HFFc6 (cell line): ENCODE data around the gene GOLGA6L10. TPM values are rescaled to one million over a fixed set of nuclear protein-coding genes. Genes with fewer than 3 reads are reported as not detected.
"Not testable (repeated sequence)": the region's sequence is repeated elsewhere in the genome, so short reads cannot be mapped to it uniquely, and the experiment has no call there.

Experiments used
- DNase-seq: peaks from one replicate; pipeline ENCODE4 v3.0.0-alpha.2; 2018
- H3K27ac Mint-ChIP-seq: 2 replicates; pipeline ENCODE4 v1.8.0; 2020; ENCODE audit warnings: mild to moderate bottlenecking, mixed read lengths
- H3K27me3 Mint-ChIP-seq: 2 replicates; pipeline ENCODE4 v1.8.0; 2021; ENCODE audit warnings: mild to moderate bottlenecking, moderate library complexity, mixed read lengths; ENCODE audit not compliant: insufficient read depth
- H3K36me3 Mint-ChIP-seq: 2 replicates; pipeline ENCODE4 v1.8.0; 2021; ENCODE audit warnings: low read depth, mixed read lengths
- H3K4me1 Mint-ChIP-seq: 2 replicates; pipeline ENCODE4 v1.8.0; 2020; ENCODE audit warnings: low read depth, mixed read lengths
- H3K4me3 Mint-ChIP-seq: 2 replicates; pipeline ENCODE4 v1.8.0; 2020; ENCODE audit warnings: mild to moderate bottlenecking, moderate library complexity, mixed read lengths
- H3K9me3 Mint-ChIP-seq: 2 replicates; pipeline ENCODE4 v1.8.0; 2020; ENCODE audit warnings: mild to moderate bottlenecking, mixed read lengths
- CTCF ChIP-seq: fragments of 200-600 bp; sonication (generic); IDR thresholded peaks from 2 replicates; pipeline ENCODE4 v1.5.0; 2021; ENCODE audit warnings: antibody characterized with exemption, mild to moderate bottlenecking
- total RNA-seq, 6 experiments: library from RNA; stranded (reverse); fragmentation: NEBNext Ultra II Directional; extraction: Animal tissue kit (Norgen Biotek cat#: 25700); gene quantifications; 2 replicates in 1 of 6; 3 replicates in 5 of 6; pipeline ENCODE4 v1.2.3, GENCODE V29; 2021

GOLGA6L10 gene
- total RNA-seq, 6 experiments from 2014 or later: 0.43 to 0.69 (median 0.51) TPM

DNA sequence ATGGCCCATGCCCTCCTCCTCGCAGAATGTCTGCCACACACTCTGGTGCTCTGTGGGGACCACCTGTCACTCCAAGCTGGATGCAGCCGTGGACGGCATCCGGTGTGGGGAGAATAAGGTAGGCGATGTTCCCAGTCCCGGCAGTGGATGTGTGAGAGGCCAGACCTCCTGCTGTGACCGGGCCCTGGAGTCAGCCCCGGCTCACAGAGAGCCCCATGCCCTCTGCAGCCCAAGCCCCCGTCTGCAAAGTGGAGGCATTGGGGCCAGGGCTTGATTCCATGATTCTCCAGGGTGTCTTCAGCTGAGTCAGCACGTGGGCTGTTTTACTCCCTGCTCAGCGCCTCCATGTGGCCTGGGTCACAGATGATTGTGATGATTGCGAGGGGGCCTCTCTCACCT, 32.2 kb downstream of the GOLGA6L10 start:
- Mint-ChIP-seq H3K4me3 (no peak overlapping the region), H3K4me1 (peaks cover 12% of the 10 kb centered on the region), H3K27ac (no peak overlapping the region), H3K36me3 (no peaks in the 10 kb centered on the region), H3K9me3 (no peaks in the 10 kb centered on the region), H3K27me3 (peaks cover 10% of the 10 kb centered on the region)
- no peak for DNase-seq
- TF ChIP-seq CTCF: no peak

GRCh38 chr15:82316247-82317090, 32.8 kb downstream of the GOLGA6L10 start:
- Mint-ChIP-seq H3K27me3 (peaks cover 10% of the 10 kb centered on the region), H3K4me1 (peaks cover 12% of the 10 kb centered on the region)
- not testable (repeated sequence) for DNase-seq, H3K4me3 Mint-ChIP-seq, H3K9me3 Mint-ChIP-seq, H3K27ac Mint-ChIP-seq, H3K36me3 Mint-ChIP-seq

DNA sequence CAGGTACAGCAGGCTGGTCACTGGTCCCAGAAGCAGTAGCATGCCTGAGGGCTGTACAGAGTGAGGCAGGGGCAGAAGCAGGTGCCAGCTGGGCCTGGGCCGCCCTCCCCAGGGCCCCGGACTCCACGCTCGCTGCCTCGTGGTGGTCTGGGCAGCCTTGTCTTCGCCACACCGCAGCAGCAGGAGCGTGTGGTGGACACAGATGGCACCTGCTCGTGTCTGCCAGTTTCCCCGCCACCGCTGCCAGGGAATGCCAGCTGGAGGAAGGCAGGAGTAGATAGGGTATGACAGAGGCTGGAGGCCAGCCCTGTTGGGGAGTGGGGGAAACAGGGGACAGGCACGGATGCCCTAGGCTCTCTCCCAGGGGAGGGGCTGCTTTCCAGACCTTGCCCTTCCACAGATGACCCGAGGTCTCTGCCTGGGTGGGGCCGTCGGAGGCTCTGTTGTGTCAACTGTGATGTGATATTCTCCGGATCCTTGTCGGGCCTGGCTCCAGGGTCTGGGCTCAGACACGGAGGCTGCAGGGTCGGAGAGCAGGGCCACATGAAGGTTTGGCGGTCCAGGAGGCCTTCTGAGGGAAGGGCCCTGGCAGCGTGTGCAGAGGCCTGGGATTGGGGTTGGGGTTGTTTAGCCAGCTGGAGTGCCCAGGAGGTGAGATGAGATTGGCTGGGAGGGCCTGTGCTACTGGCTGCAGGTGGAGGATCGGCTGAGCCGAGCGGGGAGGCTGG, 33.6 kb downstream of the GOLGA6L10 start:
- peaks cover under 1% of the 10 kb centered on the region for H3K9me3 Mint-ChIP-seq
- peaks cover 13% of the 10 kb centered on the region for H3K27me3 Mint-ChIP-seq
- H3K27ac Mint-ChIP-seq: no peak overlapping the region
- peaks cover 3% of the 10 kb centered on the region; the same call in 1 of the 2 replicates for H3K36me3 Mint-ChIP-seq
- H3K4me3 Mint-ChIP-seq: no peak overlapping the region
- peaks cover 12% of the 10 kb centered on the region for H3K4me1 Mint-ChIP-seq
- no peak for TF ChIP-seq CTCF
- no peak for DNase-seq

- no peak for DNase-seq
- Mint-ChIP-seq H3K9me3 (peaks cover 6% of the 10 kb centered on the region), H3K4me3 (no peak overlapping the region), H3K4me1 (peaks cover 12% of the 10 kb centered on the region), H3K27ac (no peak overlapping the region), H3K27me3 (peaks cover 20% of the 10 kb centered on the region), H3K36me3 (peaks cover 8% of the 10 kb centered on the region; the same call in 1 of the 2 replicates)
- TF ChIP-seq CTCF: no peak
Measured at GRCh38 chr15:82314769-82315518, 34.3 kb downstream of the GOLGA6L10 start.

DNA sequence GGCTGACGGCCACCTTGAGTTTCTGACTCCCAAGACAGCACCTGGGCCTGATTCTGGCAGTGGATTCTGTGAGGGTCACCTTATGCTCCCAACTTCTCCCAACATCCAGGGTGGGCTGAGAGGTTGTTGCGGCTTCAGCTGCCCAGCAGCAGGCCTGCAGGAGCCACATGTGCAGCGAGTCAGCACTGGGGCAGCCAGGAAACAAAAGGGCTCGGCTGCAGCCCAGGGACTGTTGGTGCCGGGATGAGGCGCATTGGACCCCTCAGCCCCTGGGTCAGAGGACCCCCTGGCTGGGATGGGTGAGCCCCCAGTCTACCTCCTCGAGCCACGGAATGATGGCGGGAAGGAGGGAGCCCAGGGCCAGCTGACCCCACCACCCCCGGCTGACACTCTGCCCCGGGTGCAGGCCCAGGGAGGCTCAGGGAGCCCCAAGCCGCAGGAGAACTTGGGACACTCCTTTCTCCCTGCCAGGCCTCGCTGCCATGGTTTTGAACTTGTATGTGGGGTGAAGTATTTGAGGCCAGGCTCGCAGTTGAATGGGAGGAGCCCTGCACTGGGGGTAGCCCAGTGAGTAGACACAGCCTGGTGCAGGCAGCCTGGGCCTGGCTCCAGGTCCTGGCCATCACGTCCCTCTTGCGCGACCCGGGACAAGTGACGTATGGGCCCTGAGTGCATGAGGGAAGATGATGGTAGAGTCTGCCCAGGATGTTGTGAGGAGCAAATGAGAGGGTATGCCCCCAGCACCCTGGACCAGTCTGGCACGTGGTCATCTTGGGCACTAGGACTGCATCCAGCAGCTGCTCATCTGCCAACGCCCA, 35.1 kb downstream of the GOLGA6L10 start:
- not testable (repeated sequence) for H3K9me3 Mint-ChIP-seq, DNase-seq, H3K4me3 Mint-ChIP-seq, H3K36me3 Mint-ChIP-seq, H3K27ac Mint-ChIP-seq
- Mint-ChIP-seq H3K27me3 (peaks cover 23% of the 10 kb centered on the region), H3K4me1 (peaks cover 12% of the 10 kb centered on the region)

DNA sequence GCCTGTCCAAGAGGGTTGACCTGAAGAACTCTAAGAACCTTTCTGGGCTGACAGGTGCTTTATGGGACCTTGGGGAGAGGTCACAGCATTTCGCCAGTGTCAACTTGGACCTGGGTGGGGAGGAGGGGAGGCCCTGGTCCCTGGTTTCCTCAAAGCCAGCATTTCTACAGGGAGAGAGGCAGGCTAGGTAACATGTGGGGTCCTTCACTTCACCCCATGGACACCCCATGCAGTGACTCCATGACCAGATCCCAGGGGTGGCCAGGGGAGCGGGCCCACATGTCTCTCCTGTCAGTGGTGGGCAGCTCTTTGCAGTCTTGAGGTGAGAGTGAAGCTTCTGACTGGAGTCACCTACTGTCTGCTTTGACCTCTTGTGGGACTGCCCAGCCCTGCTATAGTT, 35.8 kb downstream of the GOLGA6L10 start:
- Mint-ChIP-seq H3K27ac (no peak overlapping the region), H3K27me3 (peaks cover 25% of the 10 kb centered on the region), H3K4me3 (no peak overlapping the region), H3K4me1 (peaks cover 12% of the 10 kb centered on the region), H3K9me3 (peaks cover 6% of the 10 kb centered on the region), H3K36me3 (peaks cover 8% of the 10 kb centered on the region; the same call in 1 of the 2 replicates)
- TF ChIP-seq CTCF: no peak
- DNase-seq: no peak
